Kidney epithelial cell (primary cell): ENCODE data around the gene ASCL3. TPM values are rescaled to one million over a fixed set of nuclear protein-coding genes. Genes with fewer than 3 reads are reported as not detected.
"Not testable (repeated sequence)": the region's sequence is repeated elsewhere in the genome, so short reads cannot be mapped to it uniquely, and the experiment has no call there.

Source experiments
- DNase-seq: peaks from one replicate; pipeline ENCODE4 v3.0.0-alpha.2; 2010; ENCODE audit warnings: low read depth
- H3K27me3 ChIP-seq: 2 replicates; pipeline ENCODE4 v1.6.0; 2011; ENCODE audit warnings: low read length; ENCODE audit not compliant: control insufficient read depth, insufficient read depth
- H3K36me3 ChIP-seq: 2 replicates; pipeline ENCODE4 v1.5.1; 2011; ENCODE audit warnings: low read length; ENCODE audit not compliant: control insufficient read depth, insufficient read depth
- H3K4me3 ChIP-seq: 2 replicates; pipeline ENCODE4 v1.5.1; 2011; ENCODE audit warnings: low read depth, mild to moderate bottlenecking, control low read depth, low read length
- CTCF ChIP-seq: IDR thresholded peaks from 2 replicates; pipeline ENCODE4 v1.5.1; 2011; ENCODE audit warnings: mild to moderate bottlenecking, moderate library complexity, low read length, control low read depth, inconsistent platforms; ENCODE audit not compliant: insufficient read depth, poor library complexity, severe bottlenecking
- total RNA-seq: library from RNA; depleted of rRNA; stranded (reverse); fragments of >200 nt; gene quantifications from 2 replicates; pipeline ENCODE4 v1.2.3, GENCODE V29; 2015

ASCL3 gene
- total RNA-seq, 1 donor from 2014 or later = not detected

GRCh38 chr11:8937659-8938058 lies 5.2 kb downstream of the ASCL3 start:
- no peak for DNase-seq
- H3K36me3 ChIP-seq = no peaks in the 10 kb centered on the region
- no peak overlapping the region for H3K4me3 ChIP-seq
- no peak for TF ChIP-seq CTCF
- no peaks in the 10 kb centered on the region for H3K27me3 ChIP-seq

GRCh38 chr11:8937159-8937558 lies 5.7 kb downstream of the ASCL3 start:
- no peak for DNase-seq

GRCh38 chr11:8935789-8936188 lies 7.0 kb downstream of the ASCL3 start:
- not testable (repeated sequence) for H3K27me3 ChIP-seq, DNase-seq, H3K36me3 ChIP-seq, H3K4me3 ChIP-seq

More at GRCh38 chr11:8937159-8937558, 5.7 kb downstream of the ASCL3 start:
- TF ChIP-seq CTCF = no peak
- H3K27me3 ChIP-seq = no peaks in the 10 kb centered on the region
- H3K4me3 ChIP-seq = no peak overlapping the region
- H3K36me3 ChIP-seq = no peaks in the 10 kb centered on the region

GRCh38 chr11:8934742-8935488 lies 7.9 kb downstream of the ASCL3 start:
- TF ChIP-seq CTCF = no peak
- Histone ChIP-seq H3K4me3 (no peak overlapping the region), H3K27me3 (no peaks in the 10 kb centered on the region), H3K36me3 (no peaks in the 10 kb centered on the region)
- DNase-seq = no peak

GRCh38 chr11:8933931-8934330 lies 8.9 kb downstream of the ASCL3 start:
- DNase-seq = no peak
- H3K4me3 ChIP-seq = no peak overlapping the region

More at GRCh38 chr11:8933931-8934330, 8.9 kb downstream of the ASCL3 start:
- no peak for TF ChIP-seq CTCF
- no peaks in the 10 kb centered on the region for H3K27me3 ChIP-seq
- H3K36me3 ChIP-seq = no peaks in the 10 kb centered on the region
